ENCODE results near the gene NTN1.
"Not testable (repeated sequence)": the region's sequence is repeated elsewhere in the genome, so short reads cannot be mapped to it uniquely, and the experiment has no call there.

Gene NTN1

GRCh38 chr17:9257630-9257965, 236.3 kb downstream of the NTN1 start:
- not testable (repeated sequence) for DNase-seq

GRCh38 chr17:9258115-9259015, 237.1 kb downstream of the NTN1 start:
- no peak for DNase-seq

GRCh38 chr17:9259419-9259818, 238.1 kb downstream of the NTN1 start:
- no peak for DNase-seq

DNA sequence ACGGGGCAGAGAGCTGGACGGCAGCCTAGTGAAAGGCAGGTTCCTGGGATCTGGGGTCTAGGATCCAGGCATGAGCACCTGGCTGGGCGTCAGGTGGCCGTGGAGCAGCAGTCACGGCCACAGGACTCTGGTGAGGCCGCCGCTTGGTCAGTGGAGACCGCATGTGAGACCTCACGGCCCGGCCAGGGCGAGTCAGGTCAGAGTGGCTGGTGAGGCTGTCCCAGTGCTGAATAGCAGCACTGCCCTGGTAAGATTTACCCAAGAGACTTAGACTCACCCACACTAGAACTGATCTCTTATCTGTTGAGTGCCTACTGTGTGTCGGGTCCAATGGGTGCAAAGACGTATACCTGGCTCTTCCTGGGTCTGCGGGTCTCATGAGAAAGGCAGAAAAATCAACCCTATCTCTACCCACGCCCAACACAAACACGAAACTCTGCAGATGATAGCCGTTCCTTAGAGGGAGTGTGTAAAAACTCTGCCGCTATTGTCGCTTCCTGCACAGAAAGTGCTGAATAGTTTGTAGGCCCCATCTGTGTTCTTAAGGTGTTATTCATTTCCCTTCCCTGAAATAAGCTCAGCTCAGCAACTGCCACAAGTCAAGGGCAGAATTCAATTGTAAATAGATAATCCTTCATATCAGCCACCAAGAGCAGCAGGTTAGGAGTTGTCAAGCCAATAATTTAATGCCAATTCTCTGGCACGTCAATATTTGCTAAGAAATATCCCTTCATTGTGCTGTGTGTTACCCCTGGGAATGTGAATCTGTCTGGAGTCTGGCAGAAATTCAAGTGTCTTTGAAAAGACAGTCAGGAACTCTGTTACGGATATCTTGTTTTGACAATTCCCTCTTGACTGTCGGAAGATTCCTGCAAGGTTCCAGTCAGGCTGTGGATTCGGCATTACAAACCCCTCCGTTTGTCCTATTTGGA, 240.0 kb downstream of the NTN1 start:
- DNase-seq: no peak

DNA sequence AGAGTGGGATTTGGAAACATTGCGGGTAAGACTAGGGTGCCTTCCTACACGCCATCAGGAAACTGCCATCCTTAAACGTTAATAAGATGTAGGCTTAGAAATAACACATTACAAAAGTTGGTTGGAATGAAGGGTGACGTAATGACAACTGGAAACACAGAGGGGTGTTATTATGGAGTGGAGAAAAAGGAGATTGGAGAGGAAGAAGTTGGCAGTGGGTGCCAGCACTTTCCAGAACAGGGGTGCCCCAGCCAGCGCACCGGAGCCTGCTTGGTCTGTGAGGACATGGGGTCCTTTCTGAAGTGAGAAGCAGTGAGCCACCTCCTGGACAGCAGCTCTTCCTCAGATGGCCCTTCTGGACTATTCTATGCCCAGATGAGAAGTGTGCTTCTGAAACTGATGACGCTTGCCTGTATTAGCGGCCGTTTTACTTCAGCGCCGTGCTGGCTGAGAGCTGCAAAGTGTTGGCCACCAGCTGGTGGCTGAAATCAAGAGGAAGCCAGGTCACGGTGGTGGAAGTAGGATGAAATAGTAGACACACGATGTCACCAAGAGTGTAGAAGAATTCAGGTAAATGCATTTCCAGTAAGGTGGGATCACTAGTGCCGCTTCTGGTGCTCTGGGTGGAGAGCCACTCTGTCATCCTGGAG, 244.8 kb downstream of the NTN1 start:
- DNase-seq: no peak

GRCh38 chr17:9266697-9267117, 245.4 kb downstream of the NTN1 start:
- no peak for DNase-seq

DNA sequence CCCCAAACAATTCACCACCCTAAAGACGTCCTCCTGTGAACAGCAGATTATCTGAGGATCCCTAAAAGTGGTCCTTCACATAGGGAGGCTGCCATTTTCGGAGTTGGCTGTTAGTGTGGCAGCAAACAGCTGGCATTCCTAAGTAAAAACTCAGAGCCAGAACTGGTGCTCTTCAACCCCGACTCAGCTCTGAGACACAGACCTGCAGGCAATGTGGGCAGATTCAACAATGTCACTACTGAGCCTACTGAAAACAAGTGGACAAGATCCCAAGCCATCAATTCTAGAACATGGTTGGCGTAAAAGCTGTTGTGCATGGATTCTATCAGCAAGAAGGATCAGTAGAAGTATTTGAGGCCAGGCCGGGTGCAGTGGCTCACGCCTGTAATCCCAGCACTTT, 247.2 kb downstream of the NTN1 start:
- DNase-seq: no peak

DNA sequence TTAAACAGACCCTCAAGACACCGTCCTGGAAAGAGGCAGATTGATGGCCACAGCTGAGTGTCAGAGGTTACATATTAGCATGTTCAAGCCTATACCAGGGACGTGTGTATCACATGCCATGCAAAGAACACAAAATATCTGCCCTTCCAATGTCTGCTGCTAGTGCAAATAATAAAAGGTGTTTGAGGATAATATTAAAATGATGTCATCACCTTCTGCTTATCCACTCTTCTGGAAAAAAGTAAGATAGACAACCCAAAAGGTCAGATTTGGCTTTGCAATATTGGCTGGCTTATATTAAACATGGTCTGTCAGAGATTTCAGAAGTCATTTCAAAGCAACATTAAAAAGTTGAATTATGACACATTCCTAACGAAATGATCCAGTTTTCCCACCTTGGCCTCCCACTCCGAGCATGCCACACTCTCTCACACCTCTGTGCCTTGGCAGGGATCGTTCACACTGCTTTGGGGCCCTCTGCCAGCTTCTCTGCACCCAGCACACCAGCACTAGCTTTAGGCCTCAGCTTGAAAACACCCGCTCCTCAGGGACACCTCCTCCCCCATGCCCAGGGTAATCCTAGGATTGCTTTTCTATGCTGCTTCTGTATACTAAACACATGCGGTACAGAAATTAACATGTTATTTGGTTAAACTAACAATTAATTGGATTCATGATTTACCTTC, 248.2 kb downstream of the NTN1 start:
- DNase-seq: no peak

- no peak for DNase-seq
Observed at GRCh38 chr17:9270921-9271320, 249.6 kb downstream of the NTN1 start.

DNA sequence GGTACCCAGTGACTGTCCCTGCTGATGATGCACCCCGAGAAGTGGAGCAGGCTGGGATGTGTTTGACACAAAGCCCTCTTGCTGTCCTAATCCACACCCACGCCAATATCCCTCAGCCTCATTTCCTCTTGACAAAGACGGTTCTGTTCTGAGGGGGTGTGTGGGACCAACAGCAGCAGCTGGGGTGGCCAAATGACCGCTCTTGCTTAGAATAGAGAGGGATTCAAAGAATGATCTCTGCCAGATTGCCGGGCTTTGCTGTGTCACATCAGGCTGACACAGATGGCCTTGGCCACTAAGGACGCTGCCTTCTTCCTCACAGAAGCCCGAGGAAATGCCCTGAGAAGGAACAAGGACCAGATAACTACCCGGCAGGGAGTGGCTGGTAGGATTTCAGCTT, 250.7 kb downstream of the NTN1 start:
- DNase-seq: no peak

GRCh38 chr17:9272501-9273200, 251.3 kb downstream of the NTN1 start:
- no peak for DNase-seq

GRCh38 chr17:9273428-9274391, 252.4 kb downstream of the NTN1 start:
- DNase-seq: peak; percentile 66

GRCh38 chr17:9274973-9275372, 253.7 kb downstream of the NTN1 start:
- DNase-seq: no peak

GRCh38 chr17:9279893-9280292, 258.6 kb downstream of the NTN1 start:
- no peak for DNase-seq

DNA sequence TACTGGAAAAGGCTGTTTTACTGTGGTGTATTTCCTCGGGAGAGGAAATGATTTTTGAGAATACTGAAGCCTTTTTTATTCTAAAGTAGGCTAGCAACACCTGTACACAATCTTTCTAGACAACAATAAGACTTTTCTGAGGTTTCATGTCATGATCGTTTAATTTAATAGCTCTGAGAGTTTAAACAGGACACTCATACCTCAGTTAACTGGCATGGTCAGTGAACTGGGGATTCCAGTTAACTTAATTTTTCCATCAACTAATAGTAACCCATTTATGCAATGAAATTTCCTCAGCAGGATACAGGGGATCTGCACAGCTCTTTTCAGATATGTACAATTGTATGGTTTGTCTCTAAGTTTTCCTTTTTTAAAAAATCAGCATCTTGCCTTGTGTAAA, 262.6 kb downstream of the NTN1 start:
- DNase-seq: no peak

- no peak for DNase-seq
Observed at GRCh38 chr17:9284884-9285283, 263.6 kb downstream of the NTN1 start.

DNA sequence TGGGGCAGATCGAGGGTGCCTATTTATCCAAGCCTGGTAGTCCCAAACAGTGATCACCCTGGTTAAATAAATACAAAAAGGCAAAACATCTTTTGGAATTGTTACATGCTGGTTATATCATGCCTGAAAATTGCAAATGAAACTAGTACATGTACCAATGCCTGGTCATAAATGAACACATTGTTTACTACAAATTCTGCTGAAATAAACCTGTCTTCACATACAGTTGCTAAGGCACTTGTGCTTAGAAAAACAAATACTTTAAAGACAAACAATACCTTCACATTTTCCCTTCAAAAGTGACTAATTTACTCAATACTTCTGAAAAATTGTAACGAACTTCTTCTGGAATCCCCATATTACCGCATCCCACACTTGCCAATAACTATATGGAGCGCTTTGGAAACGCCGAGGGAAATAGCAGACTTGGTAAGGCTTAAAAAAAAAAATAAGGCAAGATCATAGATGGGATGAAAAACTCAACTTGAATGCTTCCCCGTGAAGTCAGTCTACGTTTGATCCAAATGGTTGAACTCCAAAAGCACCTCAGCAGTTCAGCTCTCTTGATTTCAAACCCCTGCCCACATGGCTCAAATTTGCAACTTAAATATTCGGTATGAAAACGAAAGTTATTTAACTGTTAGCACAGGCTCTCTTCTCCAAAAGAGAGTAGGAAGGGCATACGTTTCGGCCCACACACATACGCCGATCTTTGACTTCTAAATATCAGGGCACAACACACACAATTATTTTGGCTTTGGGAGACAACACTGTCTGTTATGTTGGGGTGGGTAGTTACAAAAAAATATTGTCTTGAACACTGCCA, 264.5 kb downstream of the NTN1 start:
- no peak for DNase-seq

- DNase-seq: no peak
Observed at GRCh38 chr17:9286434-9286833, 265.1 kb downstream of the NTN1 start.

- no peak for DNase-seq
Observed at GRCh38 chr17:9287306-9287705, 266.0 kb downstream of the NTN1 start.

GRCh38 chr17:9290226-9290613, 268.9 kb downstream of the NTN1 start:
- DNase-seq: no peak

Data from activated CD4-positive, alpha-beta T cell treated with anti-CD3 and anti-CD28 coated beads, Interleukin-2, Interleukin-6, amounts not matched to agents 100 ng/mL and 50 ng/mL, durations not matched to agents 16 hours and 8 hours (primary cell).